ENCODE results near the gene MX2.

Gene MX2

DNA sequence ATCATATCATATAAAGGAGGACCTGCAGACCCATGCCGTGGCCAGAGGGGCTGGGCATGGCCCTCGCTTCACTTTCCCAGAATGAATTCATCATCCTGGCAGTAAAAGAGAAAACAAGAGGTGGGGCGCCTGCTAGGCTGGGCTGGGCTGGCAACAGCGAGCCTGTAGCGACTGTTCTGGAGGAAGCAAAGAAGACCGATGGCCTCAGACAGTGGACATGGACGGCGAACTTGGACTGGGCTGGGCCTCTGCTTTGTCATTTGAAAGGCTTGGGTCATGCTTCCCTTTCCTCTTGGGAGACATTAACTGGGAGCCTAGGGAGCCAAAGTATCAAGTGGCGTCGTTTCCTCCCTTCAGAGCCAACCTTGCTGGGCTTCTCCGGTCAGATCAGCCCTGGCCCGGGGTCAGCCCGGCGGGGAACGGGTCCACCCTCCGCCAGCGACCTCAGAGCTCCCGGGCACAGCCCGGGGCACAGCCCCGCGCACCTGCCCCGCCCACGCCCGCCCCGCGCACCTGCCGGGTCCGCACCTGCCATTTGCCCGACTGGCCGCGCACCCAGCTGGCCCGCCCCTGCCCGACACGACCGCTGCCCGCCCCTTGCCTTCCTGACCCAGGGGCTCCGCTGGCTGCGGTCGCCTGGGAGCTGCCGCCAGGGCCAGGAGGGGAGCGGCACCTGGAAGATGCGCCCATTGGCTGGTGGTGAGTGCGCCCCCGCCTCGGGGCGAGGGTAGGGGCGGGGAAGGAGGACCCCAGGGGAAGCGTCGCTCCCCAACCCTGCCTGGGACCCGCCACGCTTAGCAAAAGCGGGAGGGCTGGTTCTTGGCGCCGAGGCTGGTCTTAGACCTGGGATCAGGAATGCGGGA, 45.4 kb upstream of the MX2 start, which contains the start of gene FAM3B:
Gene FAM3B (plus strand): TSS at position 602 of the 863 bp plus-strand sequence. CDS start 79 bp downstream, at position 681.
- no peaks in the 10 kb centered on the region; the same call in 1 of the 2 replicates for H3K9me3 ChIP-seq (ENCODE audit: insufficient read depth, low read length)
- no peak within 1 kb of the TSS for H3K4me3 ChIP-seq (ENCODE audit: low read length)
- H3K27me3 ChIP-seq (ENCODE audit: low read depth, low read length), result no peaks in the 10 kb centered on the region
- no peaks in the 10 kb centered on the region for H3K4me1 ChIP-seq (ENCODE audit: low read length)
- H4K20me1 ChIP-seq (ENCODE audit: insufficient read depth, low read length), result no peaks in the 10 kb centered on the region
- no peaks in the 10 kb centered on the region for H3K36me3 ChIP-seq (replicated peaks; ENCODE audit: low read depth, low read length)
- no peak within 1 kb of the TSS for H3K27ac ChIP-seq (ENCODE audit: low read length)
- no peak for TF ChIP-seq EZH2phosphoT487 (IDR thresholded peaks at IDR 0.05; ENCODE audit: low read depth)
- no peak for TF ChIP-seq CTCF (IDR thresholded peaks at IDR 0.05; ENCODE audit: low read depth, low read length)
- H3K9ac ChIP-seq (ENCODE audit: low read length), result no peak within 1 kb of the TSS
- H2AFZ ChIP-seq (ENCODE audit: low read depth, low read length), result no peak within 1 kb of the TSS
- H3K4me2 ChIP-seq (ENCODE audit: low read length), result no peak within 1 kb of the TSS
- H3K79me2 ChIP-seq (ENCODE audit: low read length), result no peaks in the 10 kb centered on the region

GRCh38 chr21:41317063-41317392, 44.8 kb upstream of the MX2 start:
- Histone ChIP-seq H3K9ac (ENCODE audit: low read length) (no peak overlapping the region), H3K27ac (ENCODE audit: low read length) (no peak overlapping the region), H3K4me3 (ENCODE audit: low read length) (no peak overlapping the region), H3K27me3 (ENCODE audit: low read depth, low read length) (no peaks in the 10 kb centered on the region), H3K4me1 (ENCODE audit: low read length) (no peaks in the 10 kb centered on the region), H3K79me2 (ENCODE audit: low read length) (no peaks in the 10 kb centered on the region), H3K36me3 (replicated peaks; ENCODE audit: low read depth, low read length) (no peaks in the 10 kb centered on the region), H3K4me2 (ENCODE audit: low read length) (no peak overlapping the region), H4K20me1 (ENCODE audit: insufficient read depth, low read length) (no peaks in the 10 kb centered on the region), H2AFZ (ENCODE audit: low read depth, low read length) (no peak overlapping the region), H3K9me3 (ENCODE audit: insufficient read depth, low read length) (peaks cover 3% of the 10 kb centered on the region; the same call in 1 of the 2 replicates)
- TF ChIP-seq CTCF (IDR thresholded peaks at IDR 0.05; ENCODE audit: low read depth, low read length) (no peak), EZH2phosphoT487 (IDR thresholded peaks at IDR 0.05; ENCODE audit: low read depth) (no peak)

- Histone ChIP-seq H3K27ac (ENCODE audit: low read length) (no peak overlapping the region), H3K36me3 (replicated peaks; ENCODE audit: low read depth, low read length) (no peaks in the 10 kb centered on the region), H3K4me1 (ENCODE audit: low read length) (no peaks in the 10 kb centered on the region), H3K4me2 (ENCODE audit: low read length) (no peak overlapping the region), H3K4me3 (ENCODE audit: low read length) (no peak overlapping the region), H3K79me2 (ENCODE audit: low read length) (no peaks in the 10 kb centered on the region), H3K9me3 (ENCODE audit: insufficient read depth, low read length) (peaks cover 3% of the 10 kb centered on the region; the same call in 1 of the 2 replicates), H3K9ac (ENCODE audit: low read length) (no peak overlapping the region), H2AFZ (ENCODE audit: low read depth, low read length) (no peak overlapping the region), H4K20me1 (ENCODE audit: insufficient read depth, low read length) (no peaks in the 10 kb centered on the region), H3K27me3 (ENCODE audit: low read depth, low read length) (no peaks in the 10 kb centered on the region)
- TF ChIP-seq EZH2phosphoT487 (IDR thresholded peaks at IDR 0.05; ENCODE audit: low read depth) (no peak), CTCF (IDR thresholded peaks at IDR 0.05; ENCODE audit: low read depth, low read length) (no peak)
Measured at GRCh38 chr21:41317458-41317857, 44.4 kb upstream of the MX2 start.

- Histone ChIP-seq H3K9ac (ENCODE audit: low read length) (no peak overlapping the region), H3K9me3 (ENCODE audit: insufficient read depth, low read length) (peaks cover 3% of the 10 kb centered on the region; the same call in 1 of the 2 replicates), H3K27me3 (ENCODE audit: low read depth, low read length) (no peaks in the 10 kb centered on the region), H3K79me2 (ENCODE audit: low read length) (no peaks in the 10 kb centered on the region), H4K20me1 (ENCODE audit: insufficient read depth, low read length) (no peaks in the 10 kb centered on the region), H2AFZ (ENCODE audit: low read depth, low read length) (no peak overlapping the region), H3K4me3 (ENCODE audit: low read length) (no peak overlapping the region), H3K36me3 (replicated peaks; ENCODE audit: low read depth, low read length) (no peaks in the 10 kb centered on the region), H3K4me2 (ENCODE audit: low read length) (no peak overlapping the region), H3K4me1 (ENCODE audit: low read length) (no peaks in the 10 kb centered on the region), H3K27ac (ENCODE audit: low read length) (no peak overlapping the region)
- TF ChIP-seq CTCF (IDR thresholded peaks at IDR 0.05; ENCODE audit: low read depth, low read length) (no peak), EZH2phosphoT487 (IDR thresholded peaks at IDR 0.05; ENCODE audit: low read depth) (no peak)
Measured at GRCh38 chr21:41318218-41318617, 43.6 kb upstream of the MX2 start.
